Measurements from ENCODE around the gene SLC30A10.

GRCh38 chr1:219973213-219973612 is 44.9 kb upstream of the SLC30A10 start:
- TF ChIP-seq CTCF (IDR thresholded peaks at IDR 0.05) (no peak), POLR2A (IDR thresholded peaks at IDR 0.05) (no peak)
